Psoas muscle (tissue), 8 donors: ENCODE data around the gene VAPA. TPM values are rescaled to one million over a fixed set of nuclear protein-coding genes. Genes with fewer than 3 reads are reported as not detected.
"Not testable (repeated sequence)": the region's sequence is repeated elsewhere in the genome, so short reads cannot be mapped to it uniquely, and the experiment has no call there.

Source experiments
- ATAC-seq, 4 donors: fragments of 200-7000 bp; cut with Tn5 transposase; one replicate each; pipeline ENCODE4 v1.9.1; 2020; ENCODE audit warnings: moderate library complexity in 3 of 4, mild to moderate bottlenecking in 2 of 4
- DNase-seq, 2 donors: peaks; one replicate each; pipeline ENCODE4 v3.0.0-alpha.2; 2020
- H3K27ac ChIP-seq: fragments of 200-600 bp; one replicate; pipeline ENCODE4 v1.8.0; 2022
- H3K27me3 ChIP-seq, 3 donors: fragments of 200-600 bp in 1 of 3; one replicate each; pipeline versions ENCODE4 v1.6.1 to v1.8.0; 2013 to 2022; ENCODE audit warnings: low read length in 2 of 3, mild to moderate bottlenecking in 2 of 3, moderate library complexity in 1 of 3; ENCODE audit not compliant: insufficient read depth in 3 of 3
- H3K36me3 ChIP-seq, 2 donors: fragments of 200-600 bp in 1 of 2; one replicate each; pipeline versions ENCODE4 v1.6.1 to v1.8.0; 2013 to 2022; ENCODE audit warnings: low read depth in 1 of 2, mild to moderate bottlenecking in 1 of 2, moderate library complexity in 1 of 2; ENCODE audit not compliant: insufficient read depth in 1 of 2
- H3K4me1 ChIP-seq: fragments of 200-600 bp; one replicate; pipeline ENCODE4 v1.8.0; 2022
- H3K4me3 ChIP-seq: fragments of 200-600 bp; one replicate; pipeline ENCODE4 v1.8.0; 2022; ENCODE audit warnings: mild to moderate bottlenecking
- H3K9me3 ChIP-seq: fragments of 200-600 bp; one replicate; pipeline ENCODE4 v1.8.0; 2022
- WGBS, 3 donors: extraction: QIAGEN DNeasy Blood & Tissue Kit; methylation state at CpG; one replicate each; pipeline versions ENCODE4 v1.1.6 to v1.1.7; 2013; 5-methylcytosine and 5-hydroxymethylcytosine counted together
- intact Hi-C, 2 donors: fragments of 100-400 bp; cut with DNase I; formaldehyde crosslinking; loops; one replicate each; pipeline versions ENCODE4 v1.11.0 to v1.14.2; 2022
- polyA plus RNA-seq, 3 donors: library from polyadenylated mRNA; stranded (reverse); fragments of 200-250 nt; gene quantifications; one replicate each; pipeline ENCODE4 v1.2.3, GENCODE V29; 2013
- total RNA-seq, 4 donors: library from RNA; stranded (reverse); fragmentation: NEBNext Ultra II Directional in 2 of 4; extraction: Animal tissue kit (Norgen Biotek cat#: 25700) in 2 of 4; gene quantifications; one replicate each; pipeline versions ENCODE4 v1.2.1 to v1.2.4, GENCODE V29; 2021 to 2023
- TF ChIP-seq, protein P1 (sequence below): fragments of 200-600 bp; IDR thresholded peaks from one replicate; pipeline ENCODE4 v1.8.0; 2022; ENCODE audit warnings: antibody characterized with exemption
- donor health status: healthy with polysubstance abuse.
- donor health status: DM: no; HTN: no; CAD: no; lungs with moderate emphysema.
- donor health status: Bipolar disorder and iron deficiency.
- donor health status: healthy.
- donor health status: DM: yes; HTN: yes; CAD: no.
- donor health status: DM: no; HTN: no; CAD: no.
- donor health status: DM: no; HTN: no; CAD: no.
- donor health status: DM: yes; HTN: yes; CAD: no.

Gene VAPA
- total and polyA plus RNA-seq, 7 donors = 168 to 328 (median 225) TPM

DNA sequence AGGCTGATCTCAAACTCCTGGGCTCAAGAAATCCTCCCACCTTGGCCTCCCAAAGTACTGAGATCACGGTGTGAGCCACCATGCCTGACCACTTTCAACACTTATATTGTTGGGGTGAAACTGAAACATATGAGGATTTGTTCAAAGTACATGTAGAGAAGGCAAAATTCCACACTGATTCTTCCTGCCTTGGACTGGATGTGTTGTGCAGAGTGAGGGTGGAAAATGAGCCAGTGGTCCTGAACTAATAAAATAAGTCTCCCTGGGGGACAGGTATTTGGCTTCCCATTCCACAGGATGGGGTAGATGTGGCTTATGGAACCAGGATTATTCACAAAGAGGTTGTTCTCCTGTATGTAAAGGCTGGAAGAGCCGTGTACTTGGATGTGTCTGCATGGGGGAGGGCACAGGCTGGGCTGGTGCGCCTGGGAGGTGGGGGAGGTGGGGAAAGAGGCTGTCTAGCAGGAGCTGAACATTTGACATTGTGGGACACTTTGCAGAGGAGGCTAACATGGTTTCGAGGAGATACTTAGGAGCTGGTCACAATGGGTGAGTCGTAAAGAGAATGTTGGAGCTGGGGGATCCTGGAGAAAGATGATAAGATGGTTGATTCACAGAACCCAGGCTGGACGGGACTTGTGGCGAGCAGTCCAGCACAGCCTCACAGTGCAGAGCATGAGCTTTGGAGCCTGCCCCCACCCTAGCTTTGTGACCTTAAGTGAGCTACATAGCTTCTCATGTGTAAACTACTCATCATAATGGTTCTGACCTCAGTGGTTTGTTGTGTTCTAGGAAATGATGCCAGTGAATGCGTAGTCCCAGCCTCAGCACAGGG is 28.4 kb upstream of the VAPA start, which contains the start of gene TXNDC2:
Gene TXNDC2, plus strand, starts transcription at position 804 of the 835 bp plus-strand sequence. CDS start 708 bp downstream, outside the sequence.
- TF ChIP-seq, protein P1, sequence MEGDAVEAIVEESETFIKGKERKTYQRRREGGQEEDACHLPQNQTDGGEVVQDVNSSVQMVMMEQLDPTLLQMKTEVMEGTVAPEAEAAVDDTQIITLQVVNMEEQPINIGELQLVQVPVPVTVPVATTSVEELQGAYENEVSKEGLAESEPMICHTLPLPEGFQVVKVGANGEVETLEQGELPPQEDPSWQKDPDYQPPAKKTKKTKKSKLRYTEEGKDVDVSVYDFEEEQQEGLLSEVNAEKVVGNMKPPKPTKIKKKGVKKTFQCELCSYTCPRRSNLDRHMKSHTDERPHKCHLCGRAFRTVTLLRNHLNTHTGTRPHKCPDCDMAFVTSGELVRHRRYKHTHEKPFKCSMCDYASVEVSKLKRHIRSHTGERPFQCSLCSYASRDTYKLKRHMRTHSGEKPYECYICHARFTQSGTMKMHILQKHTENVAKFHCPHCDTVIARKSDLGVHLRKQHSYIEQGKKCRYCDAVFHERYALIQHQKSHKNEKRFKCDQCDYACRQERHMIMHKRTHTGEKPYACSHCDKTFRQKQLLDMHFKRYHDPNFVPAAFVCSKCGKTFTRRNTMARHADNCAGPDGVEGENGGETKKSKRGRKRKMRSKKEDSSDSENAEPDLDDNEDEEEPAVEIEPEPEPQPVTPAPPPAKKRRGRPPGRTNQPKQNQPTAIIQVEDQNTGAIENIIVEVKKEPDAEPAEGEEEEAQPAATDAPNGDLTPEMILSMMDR = no peak
- Histone ChIP-seq H3K27me3 (no peaks in the 10 kb centered on the region), H3K4me1 (no peaks in the 10 kb centered on the region), H3K9me3 (no peaks in the 10 kb centered on the region), H3K4me3 (no peak within 1 kb of the TSS), H3K27ac (no peak within 1 kb of the TSS), H3K36me3 (no peaks in the 10 kb centered on the region)
- 90 to 92% (median 90%) methylated on average over 8 of the region's 8 CpGs for WGBS, 3 donors
- DNase-seq (no peak), ATAC-seq (no peak)
- intact Hi-C loops = no loop called here

DNA sequence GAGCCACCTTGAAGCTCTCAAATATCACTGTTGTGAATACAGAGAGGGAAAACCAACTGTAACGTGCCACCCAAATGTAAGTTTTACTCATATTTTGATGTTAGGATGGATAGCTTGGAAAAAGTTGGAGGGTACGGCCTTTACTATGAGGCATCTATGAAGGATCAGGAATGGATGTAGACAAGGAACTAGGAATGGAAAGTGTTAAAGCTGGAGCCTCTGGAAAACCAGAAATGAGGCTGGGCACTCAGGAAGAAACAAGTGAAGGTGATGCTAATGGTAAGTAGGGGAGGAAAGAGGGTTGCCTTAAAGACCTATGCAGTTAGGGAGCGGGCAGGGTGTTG is 27.8 kb upstream of the VAPA start:
- Histone ChIP-seq H3K27me3 (no peaks in the 10 kb centered on the region), H3K4me3 (no peak overlapping the region), H3K9me3 (no peaks in the 10 kb centered on the region), H3K27ac (no peak overlapping the region), H3K4me1 (no peaks in the 10 kb centered on the region), H3K36me3 (no peaks in the 10 kb centered on the region)
- ATAC-seq (no peak), DNase-seq (no peak)
- TF ChIP-seq, protein P1 = no peak
- WGBS, 3 donors = 95 to 96% (median 96%) methylated on average over 3 of the region's 3 CpGs
- intact Hi-C loops = no loop called here

DNA sequence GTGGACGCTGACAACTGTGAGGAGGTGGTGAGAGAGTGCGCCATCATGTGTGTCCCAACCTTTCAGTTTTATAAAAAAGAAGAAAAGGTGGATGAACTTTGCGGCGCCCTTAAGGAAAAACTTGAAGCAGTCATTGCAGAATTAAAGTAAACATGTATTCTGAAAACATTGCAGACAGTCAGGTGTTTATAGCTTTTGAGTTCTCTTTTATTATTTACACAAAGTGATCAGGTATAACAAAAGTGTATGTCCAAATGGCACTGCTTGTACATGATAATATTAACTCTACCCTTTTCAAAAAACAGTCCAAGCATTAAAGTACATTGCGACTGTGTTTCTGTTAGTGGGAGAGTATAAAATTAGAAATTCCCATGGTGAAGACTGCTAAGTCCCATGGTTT is 25.8 kb upstream of the VAPA start:
- Histone ChIP-seq H3K27me3 (no peaks in the 10 kb centered on the region), H3K9me3 (no peaks in the 10 kb centered on the region), H3K4me3 (no peak overlapping the region), H3K4me1 (no peaks in the 10 kb centered on the region), H3K27ac (no peak overlapping the region), H3K36me3 (no peaks in the 10 kb centered on the region)
- DNase-seq (no peak), ATAC-seq (no peak)
- WGBS, 3 donors = 96 to 97% (median 96%) methylated on average over 5 of the region's 5 CpGs
- intact Hi-C loops = no loop called here
- TF ChIP-seq, protein P1 = no peak

DNA sequence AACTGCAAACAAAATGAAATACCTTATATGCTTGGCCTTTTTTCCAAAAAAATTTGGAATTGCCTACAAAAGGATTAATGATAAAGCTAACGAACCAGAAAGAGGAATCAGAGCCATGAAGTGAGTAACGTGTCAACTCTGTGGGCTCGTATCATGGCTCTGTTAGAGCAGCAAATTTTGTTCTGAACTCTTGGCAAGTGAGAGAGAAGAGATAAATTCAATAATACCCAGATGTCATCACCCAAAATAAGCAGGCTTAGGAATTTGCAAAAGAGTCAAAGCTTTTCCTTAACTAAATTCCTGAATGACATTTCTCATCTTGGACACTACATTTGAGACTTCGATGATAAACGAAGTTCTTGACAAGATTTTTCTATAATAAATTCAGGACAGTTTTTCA is 23.6 kb upstream of the VAPA start:
- TF ChIP-seq, protein P1 = no peak
- Histone ChIP-seq H3K27ac (no peak overlapping the region), H3K4me1 (no peaks in the 10 kb centered on the region), H3K36me3 (no peaks in the 10 kb centered on the region), H3K4me3 (no peak overlapping the region), H3K27me3 (no peaks in the 10 kb centered on the region), H3K9me3 (no peaks in the 10 kb centered on the region)
- no peak for ATAC-seq
- intact Hi-C loops = no loop called here
- WGBS, 3 donors = 31 to 46% (median 37%) methylated on average over 5 of the region's 5 CpGs
- no peak for DNase-seq

DNA sequence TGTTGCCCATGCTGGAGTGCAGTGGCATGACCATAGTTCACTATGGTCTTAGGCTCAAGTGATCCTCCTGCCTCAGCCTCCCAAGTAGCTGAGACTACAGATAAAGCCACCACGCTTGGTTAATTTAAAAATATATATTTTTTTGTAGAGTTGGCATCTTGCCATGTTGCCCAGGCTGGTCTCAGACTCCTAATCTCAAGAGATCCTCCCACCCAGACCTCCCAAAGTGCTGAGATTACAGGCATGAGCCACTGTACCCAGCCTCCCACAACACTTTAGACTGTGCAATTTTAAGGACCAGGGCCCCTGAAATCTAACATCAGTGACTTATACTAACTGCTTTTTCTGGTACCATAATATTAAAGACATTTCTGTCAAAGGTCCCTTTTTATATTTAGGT is 22.9 kb upstream of the VAPA start:
- H3K4me1 ChIP-seq = no peaks in the 10 kb centered on the region
- intact Hi-C loops = no loop called here
- TF ChIP-seq, protein P1 = no peak
- no peak overlapping the region for H3K27ac ChIP-seq
- 78 to 85% (median 81%) methylated on average over 1 of the region's 1 CpG for WGBS, 3 donors
- ATAC-seq (no peak), DNase-seq (no peak)
- H3K4me3 ChIP-seq = no peak overlapping the region
- no peaks in the 10 kb centered on the region for H3K27me3 ChIP-seq
- H3K9me3 ChIP-seq = no peaks in the 10 kb centered on the region
- no peaks in the 10 kb centered on the region for H3K36me3 ChIP-seq

DNA sequence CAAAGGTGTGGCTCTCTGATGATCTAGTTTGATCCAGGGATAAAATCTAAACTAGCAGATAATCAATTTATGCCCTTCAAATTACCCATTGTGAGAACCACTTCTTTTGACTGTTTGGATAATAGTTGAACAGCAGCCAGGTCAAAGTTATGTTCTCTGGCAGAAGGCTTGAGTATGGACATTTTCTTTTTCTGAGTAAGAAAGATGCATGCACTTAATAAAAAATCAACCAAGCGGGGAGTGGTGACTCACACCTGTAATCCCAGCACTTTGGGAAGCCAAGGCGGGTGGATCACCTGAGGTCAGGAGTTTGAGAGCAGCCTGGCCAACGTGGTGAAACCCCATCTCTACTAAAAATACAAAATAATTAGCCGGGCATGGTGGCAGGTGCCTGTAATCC is 22.3 kb upstream of the VAPA start:
- intact Hi-C loops, DNase-seq, ATAC-seq, H3K9me3 ChIP-seq, H3K27ac ChIP-seq, H3K36me3 ChIP-seq, H3K27me3 ChIP-seq, H3K4me3 ChIP-seq, H3K4me1 ChIP-seq: not testable (repeated sequence)
- 43 to 61% (median 49%) methylated on average over 4 of the region's 4 CpGs for WGBS, 3 donors
